ENCODE data around the gene FAM193A.
"Not testable (repeated sequence)": the region's sequence is repeated elsewhere in the genome, so short reads cannot be mapped to it uniquely, and the experiment has no call there.

Gene FAM193A

GRCh38 chr4:2731907-2732317, 195.5 kb downstream of the FAM193A start:
- no peak overlapping the region for H3K4me3 ChIP-seq (ENCODE audit: control insufficient read depth, low read depth, low read length)
- TF ChIP-seq, protein P1, sequence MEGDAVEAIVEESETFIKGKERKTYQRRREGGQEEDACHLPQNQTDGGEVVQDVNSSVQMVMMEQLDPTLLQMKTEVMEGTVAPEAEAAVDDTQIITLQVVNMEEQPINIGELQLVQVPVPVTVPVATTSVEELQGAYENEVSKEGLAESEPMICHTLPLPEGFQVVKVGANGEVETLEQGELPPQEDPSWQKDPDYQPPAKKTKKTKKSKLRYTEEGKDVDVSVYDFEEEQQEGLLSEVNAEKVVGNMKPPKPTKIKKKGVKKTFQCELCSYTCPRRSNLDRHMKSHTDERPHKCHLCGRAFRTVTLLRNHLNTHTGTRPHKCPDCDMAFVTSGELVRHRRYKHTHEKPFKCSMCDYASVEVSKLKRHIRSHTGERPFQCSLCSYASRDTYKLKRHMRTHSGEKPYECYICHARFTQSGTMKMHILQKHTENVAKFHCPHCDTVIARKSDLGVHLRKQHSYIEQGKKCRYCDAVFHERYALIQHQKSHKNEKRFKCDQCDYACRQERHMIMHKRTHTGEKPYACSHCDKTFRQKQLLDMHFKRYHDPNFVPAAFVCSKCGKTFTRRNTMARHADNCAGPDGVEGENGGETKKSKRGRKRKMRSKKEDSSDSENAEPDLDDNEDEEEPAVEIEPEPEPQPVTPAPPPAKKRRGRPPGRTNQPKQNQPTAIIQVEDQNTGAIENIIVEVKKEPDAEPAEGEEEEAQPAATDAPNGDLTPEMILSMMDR (IDR thresholded peaks at IDR 0.05; ENCODE audit: control insufficient read depth, insufficient read depth, low read depth, low read length, missing control alignments): no peak
- no peak for DNase-seq (ENCODE audit: low read depth)

GRCh38 chr4:2732526-2732925, 196.1 kb downstream of the FAM193A start:
- no peak overlapping the region for H3K4me3 ChIP-seq (ENCODE audit: control insufficient read depth, low read depth, low read length)
- TF ChIP-seq, protein P1 (IDR thresholded peaks at IDR 0.05; ENCODE audit: control insufficient read depth, insufficient read depth, low read depth, low read length, missing control alignments): no peak
- no peak for DNase-seq (ENCODE audit: low read depth)

DNA sequence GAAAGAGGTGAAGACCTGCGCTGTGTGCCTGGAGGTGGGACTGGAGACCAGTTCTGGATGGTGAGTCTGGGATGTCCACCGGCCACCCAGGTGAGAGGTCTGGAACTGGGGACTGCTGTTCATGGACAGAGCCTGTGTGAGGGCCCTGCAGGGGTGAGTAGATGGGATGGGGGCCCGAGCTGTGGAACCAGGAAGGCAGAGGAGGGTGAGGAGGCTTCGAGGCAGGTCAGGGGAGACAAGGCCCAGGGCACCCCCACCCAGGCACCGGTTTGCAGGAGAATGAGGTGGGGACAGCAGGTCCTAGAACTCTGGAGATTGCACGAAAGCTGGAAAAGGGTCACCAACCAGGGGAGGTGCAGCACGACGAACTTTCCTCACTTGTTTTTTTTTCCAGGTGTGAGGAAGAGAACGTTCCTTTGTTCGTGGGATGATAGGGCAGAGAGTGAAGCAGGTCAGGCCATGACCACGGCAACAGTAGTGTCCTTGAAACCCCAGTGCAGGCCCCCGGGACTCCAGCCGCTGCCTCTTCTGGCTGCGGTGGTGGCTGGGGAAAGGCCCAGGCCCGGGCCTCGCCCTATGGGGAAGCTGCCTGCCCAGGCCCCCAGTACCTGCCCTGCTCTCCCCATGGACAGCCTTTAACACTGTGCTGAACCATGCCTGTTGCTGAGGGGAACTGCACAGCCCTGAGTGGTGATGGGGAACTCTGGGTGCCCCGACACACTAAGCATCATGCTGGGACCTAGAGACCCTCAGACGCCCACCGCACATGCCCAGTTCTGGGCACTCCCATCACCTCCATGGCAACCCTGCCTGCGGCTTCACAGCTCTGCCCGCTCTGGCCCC, 196.8 kb downstream of the FAM193A start:
- H3K4me3 ChIP-seq (ENCODE audit: control insufficient read depth, low read depth, low read length): no peak overlapping the region
- no peak for DNase-seq (ENCODE audit: low read depth)
- TF ChIP-seq, protein P1 (IDR thresholded peaks at IDR 0.05; ENCODE audit: control insufficient read depth, insufficient read depth, low read depth, low read length, missing control alignments): no peak

DNA sequence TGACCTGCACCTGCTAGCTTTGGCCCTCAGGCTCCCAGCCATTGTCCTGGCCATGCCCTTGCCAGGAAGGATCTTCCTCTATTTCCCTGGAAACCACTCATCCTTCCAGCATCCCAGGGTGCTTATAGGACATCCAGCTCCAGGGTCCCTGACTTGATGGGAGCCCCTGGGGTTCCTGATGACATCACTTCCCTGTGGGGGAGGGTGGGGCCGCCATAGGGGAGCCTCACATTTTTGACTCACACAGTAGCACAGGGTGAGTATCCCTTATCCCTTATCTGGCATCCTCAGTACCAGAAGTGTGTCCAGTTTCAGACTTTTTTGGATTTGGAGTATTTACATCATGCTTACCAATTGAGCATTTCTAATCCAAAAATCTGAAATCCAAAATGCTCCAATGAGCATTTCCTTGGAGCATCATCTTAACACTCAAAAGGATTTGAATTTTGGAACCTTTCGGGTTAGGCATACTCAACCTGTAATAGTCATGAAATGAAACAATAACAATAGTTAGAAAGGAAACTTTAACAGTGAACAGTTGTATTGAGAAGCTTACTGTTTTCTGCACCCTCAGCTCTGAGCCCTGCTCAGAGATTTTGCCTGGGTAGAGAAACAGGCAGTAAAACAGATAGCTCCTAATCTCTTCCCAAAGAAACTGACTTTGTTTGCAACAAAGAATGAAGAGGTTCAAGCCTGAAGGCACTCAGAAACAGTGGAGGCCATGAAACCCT, 197.6 kb downstream of the FAM193A start:
- no peak overlapping the region for H3K4me3 ChIP-seq (ENCODE audit: control insufficient read depth, low read depth, low read length)
- DNase-seq (ENCODE audit: low read depth): no peak
- TF ChIP-seq, protein P1 (IDR thresholded peaks at IDR 0.05; ENCODE audit: control insufficient read depth, insufficient read depth, low read depth, low read length, missing control alignments): no peak

DNA sequence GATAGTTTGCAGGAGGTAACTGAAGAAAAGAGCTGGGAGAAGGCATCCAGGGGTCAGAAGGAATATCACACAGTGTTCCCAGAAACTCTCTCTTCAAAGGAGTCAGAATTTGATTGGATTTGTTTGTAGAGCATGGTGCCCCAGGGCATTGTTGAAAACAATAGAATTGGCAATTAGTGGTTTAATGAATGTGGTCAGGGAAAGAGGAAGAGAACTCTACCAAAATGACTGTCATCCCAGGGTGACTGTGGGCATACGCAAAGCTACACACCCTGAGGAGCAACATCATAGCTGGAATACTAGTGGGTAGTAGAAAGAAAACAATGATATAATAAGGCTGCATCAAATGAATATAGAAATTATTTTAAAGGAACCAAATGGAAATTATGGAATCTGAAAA, 198.2 kb downstream of the FAM193A start:
- H3K4me3 ChIP-seq (ENCODE audit: control insufficient read depth, low read depth, low read length): no peak overlapping the region
- DNase-seq (ENCODE audit: low read depth): no peak
- TF ChIP-seq, protein P1 (IDR thresholded peaks at IDR 0.05; ENCODE audit: control insufficient read depth, insufficient read depth, low read depth, low read length, missing control alignments): no peak

DNA sequence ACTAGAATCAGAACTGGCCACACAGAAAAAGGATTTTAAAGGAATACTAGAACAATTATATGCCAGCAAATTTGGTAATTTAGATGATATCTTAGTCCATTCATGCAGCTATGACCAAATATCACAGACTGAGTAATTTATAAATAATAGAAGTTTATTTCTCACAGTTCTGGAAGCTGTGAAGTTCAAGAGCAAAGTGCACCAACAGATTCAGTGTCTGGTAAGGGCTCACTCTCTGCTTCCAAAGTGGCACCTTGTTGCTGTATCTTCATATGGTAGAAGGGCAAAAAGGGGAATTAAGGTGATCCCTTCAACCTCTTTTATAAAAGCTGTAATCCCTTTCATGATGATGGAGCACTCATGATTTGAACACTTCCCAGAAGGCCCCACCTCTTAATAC, 199.4 kb downstream of the FAM193A start:
- H3K4me3 ChIP-seq (ENCODE audit: control insufficient read depth, low read depth, low read length): no peak overlapping the region
- DNase-seq (ENCODE audit: low read depth): no peak
- TF ChIP-seq, protein P1 (IDR thresholded peaks at IDR 0.05; ENCODE audit: control insufficient read depth, insufficient read depth, low read depth, low read length, missing control alignments): no peak

DNA sequence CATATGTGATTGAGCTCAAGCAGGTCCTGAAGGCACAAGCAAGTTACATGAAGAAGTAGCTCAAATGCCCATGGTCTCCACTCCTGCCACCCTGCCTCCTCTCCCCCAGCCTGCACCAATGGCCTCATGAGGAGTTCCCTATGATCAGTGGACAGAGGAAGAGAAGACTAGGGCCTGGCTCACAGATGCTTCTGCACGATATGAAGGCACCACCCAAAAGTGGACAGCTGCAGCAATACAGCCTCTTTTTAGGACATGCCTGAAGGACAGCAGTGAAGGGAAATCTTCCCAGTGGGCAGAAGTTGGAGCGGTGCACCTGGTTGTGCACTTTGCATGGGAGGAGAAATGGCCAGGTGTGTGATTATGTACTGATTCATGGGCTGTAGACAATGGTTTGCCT, 201.8 kb downstream of the FAM193A start:
- not testable (repeated sequence) for H3K4me3 ChIP-seq (ENCODE audit: control insufficient read depth, low read depth, low read length); DNase-seq (ENCODE audit: low read depth)

All from AG09309 (cell line).